ENCODE measurements around the gene LIMA1.

Gene LIMA1

DNA sequence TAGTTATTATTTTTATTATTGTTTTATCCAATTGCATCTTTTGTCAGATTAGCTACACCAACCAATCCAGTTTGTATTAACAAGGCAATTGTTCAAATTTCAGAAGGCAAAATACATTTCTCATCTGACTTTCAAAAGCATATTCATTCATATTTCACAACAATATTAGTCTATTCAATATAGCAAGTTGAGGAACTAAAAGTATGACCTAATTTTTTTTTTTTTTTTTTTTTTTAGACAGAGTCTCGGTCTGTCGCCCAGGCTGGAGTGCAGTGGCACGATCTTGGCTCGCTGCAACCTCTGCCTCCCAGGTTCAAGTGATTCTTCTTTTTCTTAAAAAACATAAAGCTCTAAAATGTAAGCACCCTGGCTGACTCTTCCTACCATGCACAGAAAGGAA is 154.0 kb downstream of the LIMA1 start:
- DNase-seq: no peak
- Histone ChIP-seq H3K27ac (ENCODE audit: insufficient read depth, low read length, poor library complexity, severe bottlenecking) (no peak overlapping the region), H3K4me3 (ENCODE audit: insufficient read depth, low read depth, low read length, poor library complexity, severe bottlenecking) (no peak overlapping the region), H3K27me3 (replicated peaks; ENCODE audit: control insufficient read depth, insufficient read depth, low read length, poor library complexity, severe bottlenecking) (no peaks in the 10 kb centered on the region), H3K36me3 (ENCODE audit: control insufficient read depth, insufficient read depth, low read length) (peaks cover 62% of the 10 kb centered on the region), H3K4me1 (ENCODE audit: control insufficient read depth, insufficient read depth, low read length, poor library complexity, severe bottlenecking) (no peaks in the 10 kb centered on the region), H3K9me3 (ENCODE audit: control insufficient read depth, low read length) (no peaks in the 10 kb centered on the region)

DNA sequence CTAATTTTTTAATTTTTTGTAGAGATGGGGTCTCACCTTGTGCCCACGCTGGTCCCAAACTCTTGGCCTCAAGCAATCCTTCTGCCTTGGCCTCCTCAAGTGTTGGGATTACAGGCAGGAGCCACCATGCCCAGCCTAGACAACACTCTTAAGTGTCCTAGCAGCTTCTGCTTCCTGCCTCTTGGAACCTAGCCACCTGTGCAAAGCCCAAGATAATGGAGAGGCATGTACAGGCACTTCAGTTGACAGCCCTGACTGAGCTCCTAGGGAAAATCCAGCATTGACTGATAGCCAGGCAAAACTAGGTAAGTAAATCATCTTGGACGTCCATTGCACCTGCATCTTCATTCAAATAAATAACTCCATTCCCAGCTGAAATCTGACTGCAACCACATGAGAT is 155.8 kb downstream of the LIMA1 start:
- H3K36me3 ChIP-seq (ENCODE audit: control insufficient read depth, insufficient read depth, low read length): peaks cover 46% of the 10 kb centered on the region

More for the DNA sequence above, 155.8 kb downstream of the LIMA1 start:
- no peaks in the 10 kb centered on the region for H3K9me3 ChIP-seq (ENCODE audit: control insufficient read depth, low read length)
- no peaks in the 10 kb centered on the region for H3K4me1 ChIP-seq (ENCODE audit: control insufficient read depth, insufficient read depth, low read length, poor library complexity, severe bottlenecking)
- H3K27ac ChIP-seq (ENCODE audit: insufficient read depth, low read length, poor library complexity, severe bottlenecking): no peak overlapping the region
- DNase-seq: no peak
- H3K27me3 ChIP-seq (replicated peaks; ENCODE audit: control insufficient read depth, insufficient read depth, low read length, poor library complexity, severe bottlenecking): no peaks in the 10 kb centered on the region
- H3K4me3 ChIP-seq (ENCODE audit: insufficient read depth, low read depth, low read length, poor library complexity, severe bottlenecking): no peak overlapping the region
